T-helper 1 cell (primary cell): ENCODE results near the gene PRELID1.
"Not testable (repeated sequence)": the region's sequence is repeated elsewhere in the genome, so short reads cannot be mapped to it uniquely, and the experiment has no call there.

Experiments used
- DNase-seq, 5 donors: peaks; one replicate each; pipeline ENCODE4 v3.0.0-alpha.2; 2012 to 2020

The PRELID1 gene

DNA sequence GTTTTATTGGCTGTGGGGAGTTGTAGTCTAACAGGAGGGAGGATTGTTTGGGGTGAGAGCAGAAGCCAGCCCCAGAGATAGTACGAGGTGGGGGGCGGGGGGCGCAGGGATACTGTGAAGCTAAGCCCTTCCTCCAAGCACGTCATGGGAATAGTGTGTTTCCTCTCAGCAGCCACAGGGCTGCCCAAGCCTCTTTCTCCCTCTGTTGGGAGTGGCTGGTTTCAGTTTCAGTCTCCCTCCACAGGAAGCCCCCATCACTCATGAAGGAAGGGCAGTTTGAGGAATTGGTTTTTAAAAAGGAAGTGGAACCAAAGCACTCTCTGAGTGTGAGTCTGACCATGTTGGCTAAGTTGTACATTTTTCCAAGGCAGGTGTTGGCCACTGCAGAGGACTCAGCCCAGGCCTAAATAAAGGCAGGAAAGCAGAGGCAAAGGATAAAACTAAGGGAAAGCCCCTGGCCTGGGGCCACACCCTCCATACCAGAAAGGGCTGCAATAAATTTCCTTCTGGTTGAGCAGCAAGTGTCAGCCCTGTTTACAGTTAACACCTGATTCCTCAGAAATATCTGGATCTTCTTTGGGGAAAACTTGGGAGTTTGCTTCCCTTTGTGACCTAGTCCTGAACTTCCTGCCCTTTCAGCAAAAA lies 3.2 kb upstream of the PRELID1 start:
- DNase-seq: peak in 4 of 5 donors; percentile 43 to 65 (median 56)

DNA sequence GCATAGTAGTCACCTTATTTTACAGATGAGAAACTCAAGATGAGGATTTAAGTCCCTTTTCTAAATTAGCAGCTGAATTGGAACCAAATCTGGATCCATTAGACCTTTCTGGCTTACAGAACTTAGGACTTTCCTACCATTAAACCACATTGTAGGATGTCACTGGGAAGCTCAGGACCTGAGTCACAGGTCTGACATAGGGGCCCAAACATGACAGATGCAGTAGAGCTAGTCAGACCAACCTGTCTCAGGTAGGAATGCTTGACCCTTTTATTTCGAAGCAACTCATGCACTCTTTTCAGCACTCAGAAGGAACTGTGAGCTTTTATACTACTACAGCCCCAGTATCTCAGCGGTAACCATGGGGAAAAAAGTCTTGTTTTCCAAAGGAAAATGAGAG lies 2.6 kb upstream of the PRELID1 start:
- no peak for DNase-seq

DNA sequence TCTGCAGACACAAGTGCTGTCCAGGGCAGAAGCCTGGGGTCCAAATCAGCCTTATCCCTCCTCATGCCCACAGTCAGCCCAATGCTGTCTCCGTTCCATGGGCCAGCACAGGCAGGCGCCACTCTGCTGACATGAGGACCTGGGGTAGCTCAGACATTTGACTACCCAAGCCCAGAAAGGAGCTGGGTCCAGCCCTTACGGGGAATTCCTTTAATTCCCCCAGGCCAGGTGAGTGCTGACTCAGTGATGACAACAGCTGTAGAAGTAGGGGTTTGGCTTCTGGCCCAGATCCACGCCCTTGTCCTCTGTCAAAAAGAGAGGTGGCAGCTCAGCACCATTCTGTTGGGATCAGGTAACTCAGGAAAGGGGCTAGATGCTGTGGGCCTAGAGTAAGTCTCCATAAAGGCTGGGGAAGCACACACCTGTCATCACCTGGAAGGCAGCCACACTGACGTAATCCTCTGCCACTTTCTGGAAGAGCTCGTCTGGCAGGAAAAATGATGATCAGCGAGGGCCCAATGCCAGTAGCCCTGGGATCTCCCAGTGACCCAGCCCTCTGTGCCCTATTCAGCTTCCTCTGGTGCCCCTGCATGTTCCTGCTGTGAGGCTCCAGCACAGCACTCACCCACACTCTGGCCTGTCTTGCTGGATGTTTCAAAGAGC lies 2.0 kb upstream of the PRELID1 start:
- DNase-seq: no peak

DNA sequence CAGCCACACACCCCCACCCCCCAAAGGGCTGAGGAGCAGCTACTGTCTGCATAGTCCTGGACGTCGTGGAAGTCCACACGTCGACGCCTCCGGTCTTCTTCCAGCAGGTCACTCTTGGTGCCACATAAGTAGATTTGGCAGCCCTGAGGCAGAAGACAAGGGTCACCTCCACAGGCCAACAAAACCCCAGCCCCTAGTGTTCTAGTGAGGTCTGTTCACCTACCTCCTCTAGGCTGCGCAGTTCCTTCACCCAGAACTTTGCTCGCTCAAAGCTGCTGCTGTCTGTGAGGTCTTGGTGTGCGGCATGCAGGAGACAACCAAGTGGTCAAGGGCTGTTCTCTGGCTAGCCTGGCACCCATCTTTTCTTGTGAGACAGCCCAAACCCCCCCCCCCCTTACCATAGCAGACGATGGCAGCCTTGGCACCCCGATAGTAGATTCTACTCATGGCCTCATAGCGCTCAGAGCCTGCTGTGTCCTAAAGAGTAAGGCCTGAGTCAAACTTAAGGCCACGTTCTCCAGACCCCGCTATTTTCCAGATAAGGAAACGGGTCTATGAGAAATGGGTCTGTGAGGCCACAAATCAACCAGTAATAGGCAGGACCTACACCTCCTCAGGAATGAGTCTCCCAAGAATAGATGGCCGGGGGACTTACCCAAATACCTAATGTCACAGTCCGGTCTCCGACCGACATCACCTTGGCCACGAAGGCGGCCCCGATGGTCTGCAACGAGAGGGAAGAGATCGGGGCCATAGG lies 1.1 kb upstream of the PRELID1 start:
- DNase-seq: no peak

DNA sequence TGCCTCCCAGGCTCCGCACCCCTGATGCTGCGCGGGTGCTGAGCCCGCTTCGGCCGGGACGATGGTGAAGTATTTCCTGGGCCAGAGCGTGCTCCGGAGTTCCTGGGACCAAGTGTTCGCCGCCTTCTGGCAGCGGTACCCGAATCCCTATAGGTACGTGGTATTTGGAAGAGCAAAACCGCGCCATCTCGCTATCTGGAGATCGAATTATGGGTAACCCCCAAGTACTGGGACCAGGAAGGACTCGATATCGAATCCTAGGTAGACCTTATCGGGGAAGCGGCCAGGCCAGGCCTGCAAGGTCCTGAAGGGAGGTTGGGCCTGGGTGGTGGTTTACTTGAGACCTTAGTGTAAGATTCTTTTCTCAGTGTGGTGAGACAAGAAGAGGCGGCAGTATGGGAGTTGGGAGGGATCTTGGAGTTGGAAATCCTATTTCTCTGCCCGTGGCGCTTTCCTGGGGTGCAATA lies 359 bp downstream of the PRELID1 start:
- DNase-seq: no peak

DNA sequence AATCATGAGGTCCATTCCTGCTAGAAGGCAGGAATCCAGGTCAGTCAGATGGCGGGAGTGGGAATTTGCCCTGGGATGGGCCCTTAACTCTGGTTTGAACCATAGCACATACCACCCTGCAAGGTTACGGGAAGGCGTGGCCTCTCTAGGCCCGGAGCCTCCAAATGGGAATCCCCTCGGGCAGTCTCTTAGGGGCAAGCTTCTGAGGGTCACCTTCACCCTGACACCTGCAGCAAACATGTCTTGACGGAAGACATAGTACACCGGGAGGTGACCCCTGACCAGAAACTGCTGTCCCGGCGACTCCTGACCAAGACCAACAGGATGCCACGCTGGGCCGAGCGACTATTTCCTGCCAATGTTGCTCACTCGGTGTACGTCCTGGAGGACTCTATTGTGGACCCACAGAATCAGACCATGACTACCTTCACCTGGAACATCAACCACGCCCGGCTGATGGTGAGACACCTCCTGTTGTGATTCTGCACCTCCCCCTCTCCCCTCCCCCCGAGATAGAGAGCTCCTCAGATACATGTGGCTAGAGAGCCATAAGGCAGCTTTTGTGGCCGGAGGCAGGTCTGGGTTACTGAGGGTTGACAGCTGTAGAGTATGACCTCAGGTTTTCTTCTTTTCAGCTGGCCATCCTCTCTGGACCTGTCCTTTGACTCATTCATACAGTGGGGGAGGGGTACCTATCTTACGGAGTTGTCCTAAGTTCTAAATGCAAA lies 957 bp downstream of the PRELID1 start:
- no peak for DNase-seq

DNA sequence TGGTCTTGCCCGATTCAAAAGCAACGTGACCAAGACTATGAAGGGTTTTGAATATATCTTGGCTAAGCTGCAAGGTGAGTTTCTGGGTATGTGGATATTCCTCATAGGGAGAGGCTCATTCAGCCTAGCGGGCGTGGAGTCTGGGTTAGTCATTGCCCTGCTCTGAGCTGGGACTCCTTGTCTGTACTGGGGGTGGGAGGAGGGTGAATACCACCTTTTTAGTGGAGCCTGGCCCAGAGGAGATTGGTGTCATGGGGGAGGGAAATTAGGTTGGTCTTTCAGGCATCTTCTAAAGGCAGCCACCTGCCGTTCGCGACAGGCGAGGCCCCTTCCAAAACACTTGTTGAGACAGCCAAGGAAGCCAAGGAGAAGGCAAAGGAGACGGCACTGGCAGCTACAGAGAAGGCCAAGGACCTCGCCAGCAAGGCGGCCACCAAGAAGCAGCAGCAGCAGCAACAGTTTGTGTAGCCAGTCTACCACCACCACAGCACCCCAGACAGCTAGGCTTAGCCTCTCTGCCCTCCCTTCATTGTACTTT lies 2.6 kb downstream of the PRELID1 start:
- DNase-seq: not testable (repeated sequence)

DNA sequence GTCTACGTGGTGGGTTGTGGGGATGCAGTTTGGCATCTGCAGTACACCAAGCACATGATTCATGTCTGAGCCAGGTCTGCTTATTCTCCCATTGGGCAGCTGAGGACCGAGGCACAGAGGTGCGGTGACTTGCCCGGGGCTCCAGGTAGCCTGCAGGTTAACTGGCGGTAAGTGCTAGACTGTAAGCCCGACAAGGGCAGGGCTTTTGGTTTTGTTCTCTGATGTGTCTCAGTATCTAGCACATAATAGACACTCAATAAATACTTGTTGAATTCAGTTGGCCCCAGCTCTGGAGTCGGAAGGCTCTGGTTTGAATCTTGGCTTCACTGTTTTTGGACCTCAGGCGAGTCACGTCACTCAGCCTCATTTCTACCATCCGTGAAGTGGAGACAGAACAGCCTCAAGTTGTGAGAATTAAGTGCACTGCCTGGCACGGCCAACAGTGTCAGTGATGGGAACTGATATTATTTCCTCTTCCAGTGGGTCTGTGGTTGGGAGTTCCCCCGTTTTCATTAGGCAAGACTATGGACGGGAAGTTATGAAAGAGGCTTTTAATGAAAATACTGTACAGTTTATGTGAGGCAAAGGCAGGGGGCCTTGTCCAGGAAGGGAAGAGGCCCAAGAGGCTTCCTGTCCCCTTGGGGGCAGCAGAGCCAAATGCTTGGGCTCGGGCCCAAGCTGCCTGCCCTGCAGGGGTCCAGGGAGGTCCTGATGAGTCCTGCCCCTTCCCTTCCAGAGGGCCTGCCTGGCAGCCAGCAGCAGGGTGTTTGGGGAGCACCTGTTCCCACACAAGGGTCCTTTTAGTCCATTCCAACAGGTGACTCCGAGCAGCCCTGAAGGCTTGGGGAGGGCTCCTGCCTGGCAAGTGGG lies 3.3 kb downstream of the PRELID1 start:
- no peak for DNase-seq

DNA sequence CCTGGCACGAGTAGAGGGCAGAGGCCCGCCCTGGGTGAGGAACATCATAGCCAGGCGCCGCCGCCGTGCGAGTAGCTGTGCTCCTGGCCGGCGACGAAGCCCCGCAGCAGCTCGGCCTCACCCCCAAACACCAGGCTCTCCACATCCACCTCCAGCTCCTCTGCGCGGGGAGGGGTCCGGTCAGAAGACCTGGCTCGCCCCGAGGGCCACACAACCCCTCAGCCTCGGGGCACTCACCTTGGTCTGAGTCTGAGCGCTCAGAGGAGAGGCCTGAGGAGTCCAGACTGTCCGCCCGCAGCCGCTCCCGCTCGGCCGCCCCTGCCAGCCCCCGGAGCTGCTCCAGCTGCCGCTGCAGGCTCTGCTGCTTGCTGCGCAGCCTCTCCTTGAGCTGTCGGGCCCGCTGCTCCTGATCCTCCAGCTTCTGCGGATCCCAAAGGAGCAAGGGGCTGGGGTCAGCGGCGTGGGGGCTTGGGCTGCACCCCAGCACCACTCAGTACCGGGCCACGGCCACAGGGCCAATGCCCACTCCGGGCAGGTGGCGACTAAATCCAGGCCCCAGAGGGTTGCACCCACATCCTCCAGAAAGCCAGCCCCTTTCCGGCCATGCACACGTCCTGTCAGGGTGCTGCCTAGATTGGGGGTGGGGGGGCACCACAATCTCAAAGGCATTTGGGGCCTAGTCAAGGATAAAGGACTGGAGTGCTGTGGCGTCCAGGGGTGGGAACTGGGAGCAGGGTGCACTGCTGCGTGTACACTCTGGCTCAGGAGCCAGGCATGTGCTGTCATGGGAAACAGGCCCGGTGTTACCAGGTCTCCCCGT lies 4.2 kb downstream of the PRELID1 start:
- no peak for DNase-seq

DNA sequence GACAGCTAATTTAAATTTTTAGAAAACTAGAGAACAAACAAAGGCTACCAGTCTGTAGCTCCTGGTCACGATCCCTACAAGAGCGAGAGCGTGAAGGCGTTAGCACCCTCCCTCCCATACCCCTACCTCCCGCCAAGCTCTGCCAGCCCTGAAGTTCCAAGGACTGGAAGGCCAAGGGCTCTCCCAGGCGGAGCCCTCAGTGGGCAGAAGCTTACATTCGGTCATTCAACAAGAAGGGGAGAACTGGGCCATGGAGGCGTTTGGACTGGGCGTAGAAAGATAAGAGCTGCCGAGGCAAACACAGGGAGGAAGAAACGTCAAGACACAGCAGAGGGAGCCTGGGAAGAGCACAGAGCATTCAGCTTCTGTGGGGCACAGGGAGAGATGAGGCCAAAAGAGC lies 5.1 kb downstream of the PRELID1 start:
- DNase-seq: no peak

DNA sequence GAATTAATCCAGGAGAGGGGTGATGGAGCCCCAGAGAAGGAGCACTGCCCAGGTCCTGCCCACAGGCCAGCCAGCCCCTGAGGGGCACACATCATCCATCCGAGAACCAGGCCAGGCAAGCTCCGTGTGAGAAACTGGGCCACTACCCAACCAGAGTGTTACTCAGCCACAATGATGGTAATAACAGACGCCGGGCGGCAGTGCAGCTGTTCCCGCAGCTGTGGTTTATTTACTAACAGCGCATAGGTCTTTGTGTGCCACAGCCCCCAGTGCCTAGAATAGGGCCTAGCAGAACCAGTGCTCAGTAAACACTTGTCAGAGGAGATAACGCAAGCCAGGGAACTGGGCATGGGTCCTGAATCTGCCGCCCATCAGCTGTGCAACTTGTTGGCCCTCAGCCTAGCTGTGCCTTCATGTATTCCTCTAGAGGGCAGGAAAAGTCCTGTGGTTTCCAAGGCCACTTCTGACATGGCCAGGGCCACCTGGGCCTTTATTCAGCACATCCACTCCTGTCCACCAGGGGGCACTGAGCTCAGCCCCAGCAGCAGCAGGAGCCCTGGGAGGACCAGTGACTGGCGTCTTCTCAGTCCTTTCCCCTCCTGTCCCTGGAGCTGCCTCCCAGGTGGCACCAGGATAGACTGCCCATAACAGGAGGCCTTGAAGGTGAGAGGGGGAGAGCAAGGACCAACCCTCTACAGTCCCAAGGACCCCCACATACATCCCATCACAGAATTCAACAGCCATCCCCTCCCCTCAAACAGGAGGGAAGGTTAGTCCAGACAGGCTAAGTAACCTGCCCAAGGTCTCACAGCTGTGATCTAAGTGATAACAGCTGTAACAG lies 6.0 kb downstream of the PRELID1 start:
- peak in 4 of 5 donors; percentile 60 to 80 (median 64) for DNase-seq

DNA sequence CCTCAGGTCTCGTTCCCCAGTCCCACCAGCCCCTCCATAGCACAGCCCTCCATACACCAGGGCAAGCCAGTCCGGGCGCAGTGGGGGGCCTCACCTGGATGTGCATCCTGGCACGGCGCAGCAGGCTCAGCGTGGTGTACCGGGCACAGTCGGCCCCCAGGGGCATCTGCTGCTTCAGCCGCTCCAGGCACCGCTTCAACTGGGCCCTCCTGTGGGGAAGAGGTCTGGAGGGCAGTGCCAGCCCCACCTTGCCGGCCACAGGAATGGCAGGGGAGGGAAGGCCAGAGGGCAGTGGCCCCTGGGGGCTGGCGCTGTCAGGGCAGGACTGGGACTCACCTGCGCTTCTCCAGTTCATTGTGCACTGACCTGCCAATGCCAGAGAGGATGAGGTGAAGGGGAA lies 6.7 kb downstream of the PRELID1 start:
- DNase-seq: no peak

DNA sequence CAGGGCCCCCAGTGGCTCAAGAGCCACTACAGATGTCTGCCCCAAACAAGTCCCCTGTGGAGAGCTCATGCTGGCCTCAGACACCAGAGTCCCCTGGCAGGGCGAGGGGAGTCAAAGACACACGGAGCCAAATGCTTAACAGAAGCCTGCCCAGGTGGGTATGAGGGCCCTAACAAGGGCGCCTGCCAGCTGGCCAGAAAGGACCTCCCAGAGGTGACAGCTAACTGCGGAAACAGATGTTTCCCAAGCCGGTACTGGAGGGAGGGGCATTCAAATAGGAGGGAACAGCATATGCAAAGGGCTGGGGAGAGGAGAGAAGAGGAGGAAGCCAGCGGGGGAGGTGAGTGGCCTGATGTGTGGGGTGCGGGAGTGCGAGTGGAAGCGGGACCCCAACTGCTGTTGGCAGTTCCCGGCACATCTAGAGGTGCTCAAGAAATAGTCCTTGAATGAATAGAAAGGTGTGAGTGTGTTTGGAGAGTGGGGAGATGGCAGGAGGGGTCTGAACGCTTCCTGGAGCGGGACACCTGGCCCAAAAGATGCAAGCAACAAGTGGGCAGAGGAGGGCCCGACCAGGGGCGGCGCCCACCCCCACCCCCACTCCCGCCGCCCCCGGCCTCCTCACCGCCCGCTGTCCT lies 7.3 kb downstream of the PRELID1 start:
- DNase-seq: peak in 1 of 5 donors; percentile 50

DNA sequence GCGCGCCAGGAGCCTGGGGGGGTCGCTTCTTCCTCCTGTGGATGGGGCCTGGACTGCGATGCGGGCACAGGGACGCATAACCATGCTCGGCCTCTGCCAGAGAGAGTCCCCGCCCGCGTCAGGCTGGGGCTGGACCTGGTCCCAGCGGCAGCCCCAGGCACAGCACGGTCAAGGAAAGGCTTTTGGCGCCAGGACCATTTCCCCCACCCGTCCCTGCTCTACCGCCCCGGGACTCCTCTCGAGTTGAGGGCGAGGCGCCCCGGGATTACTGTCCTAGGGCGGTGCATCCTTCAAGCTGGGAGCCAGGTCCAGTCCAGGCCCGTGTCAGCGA lies 7.8 kb downstream of the PRELID1 start:
- DNase-seq: no peak

DNA sequence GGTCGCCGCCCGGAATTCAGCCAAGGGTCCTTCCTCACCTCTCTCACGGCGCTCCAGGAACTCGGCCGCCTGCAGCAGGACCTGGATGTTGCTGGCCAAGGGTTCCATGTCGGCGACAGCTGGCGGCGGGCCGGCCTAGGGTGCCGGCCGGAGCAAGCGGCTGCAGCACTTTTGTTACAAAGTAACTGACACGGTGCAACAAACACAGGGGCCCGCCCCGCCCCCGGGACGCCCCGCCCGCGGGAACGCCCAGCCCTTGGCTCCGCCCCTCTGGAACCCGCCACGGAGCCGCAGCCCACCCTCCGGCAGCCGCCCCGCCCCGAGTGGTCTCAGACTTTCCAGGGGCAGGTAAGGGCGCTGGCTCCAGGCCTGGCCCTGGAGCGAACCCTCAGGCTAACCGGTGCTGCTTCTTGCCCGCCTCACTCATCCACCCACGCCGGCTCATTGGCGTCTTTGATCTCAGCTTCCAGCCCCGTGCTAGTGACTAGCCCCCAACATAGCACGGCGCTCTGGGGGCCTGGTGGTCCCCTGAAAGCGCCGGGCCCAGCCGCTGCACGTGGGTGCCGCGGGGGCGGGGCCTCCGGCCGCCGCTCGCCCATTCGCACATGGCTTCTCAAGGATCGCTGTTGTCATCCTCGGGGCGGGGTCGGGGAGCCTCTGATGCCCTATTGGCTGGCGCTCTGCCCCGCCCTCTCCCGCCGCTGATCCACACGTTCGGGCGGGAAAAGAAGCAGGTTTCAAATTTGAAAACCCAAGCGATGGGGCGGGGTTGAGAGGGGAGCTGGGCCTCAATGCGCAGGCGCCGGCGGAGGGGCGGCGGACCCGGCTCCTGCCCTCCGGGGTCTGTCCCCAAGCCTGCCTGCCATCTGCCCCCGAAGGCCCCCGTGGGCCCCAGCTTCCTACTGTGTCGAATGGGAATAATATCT lies 8.4 kb downstream of the PRELID1 start, which contains the start of gene MXD3:
MXD3 (minus strand) TSS at position 176 of the 926 bp plus-strand sequence; CDS start at position 108, 68 bp downstream.
- peak; percentile 94 to 98 (median 94) for DNase-seq

DNA sequence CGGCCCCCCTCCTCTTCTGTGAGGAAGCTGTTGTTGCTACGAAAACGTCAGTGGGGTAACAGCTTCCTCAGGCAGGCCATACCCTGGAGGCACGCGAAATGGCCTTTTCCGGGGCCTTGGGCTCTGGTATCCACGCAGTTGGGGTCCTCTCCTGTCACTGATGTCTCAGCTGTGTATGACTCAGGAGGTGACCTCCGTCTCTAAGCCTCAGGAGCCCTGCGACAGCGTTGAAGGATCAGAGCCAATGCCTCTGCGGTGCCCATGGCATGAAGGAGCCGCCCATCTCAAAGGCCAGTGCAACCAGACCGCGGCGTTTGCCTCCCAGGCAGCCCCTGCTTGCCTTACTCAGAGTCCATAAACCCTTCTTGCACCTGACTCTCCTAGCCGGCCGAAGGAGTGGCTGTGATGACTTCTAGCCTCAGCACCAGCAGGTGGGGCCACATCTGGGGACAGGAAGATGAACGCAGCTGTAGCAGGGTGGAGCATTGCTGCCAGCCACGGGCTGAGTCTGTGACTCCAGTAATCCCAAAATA lies 9.1 kb downstream of the PRELID1 start:
- peak in 1 of 5 donors; percentile 73 for DNase-seq

DNA sequence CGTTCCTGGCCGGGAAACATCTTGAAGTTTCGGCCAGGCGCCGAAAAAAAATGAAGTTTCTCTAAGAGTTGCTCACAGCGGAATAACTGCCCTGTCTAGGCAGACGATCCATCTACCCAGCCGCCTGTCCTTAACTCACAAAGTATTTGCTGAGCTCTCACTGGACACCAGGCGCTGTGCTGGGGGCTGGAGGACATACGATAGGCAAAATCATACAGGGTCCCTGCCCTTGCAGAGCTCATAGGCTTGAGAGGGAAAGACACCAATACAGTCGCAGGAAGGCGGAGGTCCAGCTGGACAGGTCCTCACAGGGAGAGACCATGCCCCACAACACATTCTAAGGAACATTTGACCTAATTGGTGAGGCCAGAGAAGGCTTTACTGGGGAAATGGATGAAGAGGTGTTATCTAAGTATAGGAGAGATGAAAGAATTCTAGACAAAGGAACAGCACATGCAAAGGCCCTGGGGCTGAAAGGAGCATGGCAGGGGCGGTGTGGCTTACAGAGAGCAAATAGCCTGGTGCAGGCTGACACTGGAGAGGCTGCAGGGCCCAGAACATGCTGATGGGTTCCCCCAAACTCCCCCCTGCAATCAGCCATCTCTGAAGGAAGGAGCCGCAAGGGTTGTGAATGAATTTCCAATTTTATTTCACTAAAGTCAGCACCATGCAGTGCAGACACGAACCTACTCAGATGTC lies 10.1 kb downstream of the PRELID1 start:
- no peak for DNase-seq
